IMR-90 (cell line): Measurements from ENCODE around the gene CHMP5.

Experiments
- BHLHE40 ChIP-seq: fragments of 150-350 bp; IDR thresholded peaks from 2 replicates; pipeline ENCODE4 v1.6.1; 2016; ENCODE audit warnings: mild to moderate bottlenecking, low read depth, low read length
- CEBPB ChIP-seq: IDR thresholded peaks from 2 replicates; pipeline ENCODE4 v1.6.1; 2012; ENCODE audit warnings: low read depth, low read length, improper control_type of control experiment
- CHD1 ChIP-seq: IDR thresholded peaks from 2 replicates; pipeline ENCODE4 v1.6.1; 2012; ENCODE audit warnings: low read depth, low read length, improper control_type of control experiment
- FOS ChIP-seq: fragments of 150-350 bp; IDR thresholded peaks from 2 replicates; pipeline ENCODE4 v1.6.1; 2016; ENCODE audit warnings: low read depth, low read length
- MAFK ChIP-seq: IDR thresholded peaks from 2 replicates; pipeline ENCODE4 v1.6.1; 2012; ENCODE audit warnings: low read depth, low read length, improper control_type of control experiment
- MXI1 ChIP-seq: IDR thresholded peaks from 2 replicates; pipeline ENCODE4 v1.6.1; 2012; ENCODE audit warnings: low read depth, mild to moderate bottlenecking, low read length, moderate library complexity, borderline replicate concordance
- NFE2L2 ChIP-seq: fragments of 150-350 bp; IDR thresholded peaks from 2 replicates; pipeline ENCODE4 v1.6.1; 2016; ENCODE audit warnings: low read depth, mild to moderate bottlenecking, low read length
- POLR2A ChIP-seq: IDR thresholded peaks from 2 replicates; pipeline ENCODE4 v1.6.1; 2012; ENCODE audit warnings: mild to moderate bottlenecking, low read depth, low read length
- RAD21 ChIP-seq: IDR thresholded peaks from 2 replicates; pipeline ENCODE4 v1.6.1; 2012; ENCODE audit warnings: low read length, improper control_type of control experiment
- RCOR1 ChIP-seq: IDR thresholded peaks from 2 replicates; pipeline ENCODE4 v1.6.1; 2012; ENCODE audit warnings: mild to moderate bottlenecking, low read length, improper control_type of control experiment; ENCODE audit not compliant: insufficient replicate concordance
- SMC3 ChIP-seq: fragments of 150-350 bp; IDR thresholded peaks from 2 replicates; pipeline ENCODE4 v1.6.1; 2016; ENCODE audit warnings: low read depth, mild to moderate bottlenecking, antibody characterized with exemption, low read length, moderate library complexity
- TF ChIP-seq, protein P1 (sequence below): conservative IDR thresholded peaks from 2 replicates; pipeline ENCODE4 v1.5.1; 2012; ENCODE audit warnings: mild to moderate bottlenecking, low read depth, low read length, improper control_type of control experiment
- TF ChIP-seq, protein P2 (sequence below): fragments of 150-350 bp; IDR thresholded peaks from 2 replicates; pipeline ENCODE4 v1.6.1; 2017; ENCODE audit warnings: mild to moderate bottlenecking, antibody characterized with exemption, low read length, low read depth

DNA sequence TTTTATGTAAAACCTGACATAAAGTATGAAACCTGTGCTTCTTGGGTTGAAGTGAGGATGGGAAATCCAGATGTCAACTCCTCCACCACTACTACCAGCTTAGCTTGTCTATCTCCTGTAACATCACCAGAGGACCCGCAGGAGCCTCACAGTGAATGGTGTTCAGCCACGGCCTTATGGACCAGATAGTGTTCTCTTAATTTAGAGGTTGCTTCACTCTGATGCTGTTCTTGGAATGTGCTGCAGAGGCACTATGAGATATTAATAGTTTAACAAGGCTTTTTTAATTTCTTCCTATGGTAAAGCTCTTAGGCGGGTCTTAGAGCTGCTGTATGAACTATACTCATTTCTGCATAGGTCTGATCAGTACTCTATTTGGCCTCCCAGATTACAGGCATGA lies 53.4 kb downstream of the CHMP5 start:
- TF ChIP-seq, protein P1, sequence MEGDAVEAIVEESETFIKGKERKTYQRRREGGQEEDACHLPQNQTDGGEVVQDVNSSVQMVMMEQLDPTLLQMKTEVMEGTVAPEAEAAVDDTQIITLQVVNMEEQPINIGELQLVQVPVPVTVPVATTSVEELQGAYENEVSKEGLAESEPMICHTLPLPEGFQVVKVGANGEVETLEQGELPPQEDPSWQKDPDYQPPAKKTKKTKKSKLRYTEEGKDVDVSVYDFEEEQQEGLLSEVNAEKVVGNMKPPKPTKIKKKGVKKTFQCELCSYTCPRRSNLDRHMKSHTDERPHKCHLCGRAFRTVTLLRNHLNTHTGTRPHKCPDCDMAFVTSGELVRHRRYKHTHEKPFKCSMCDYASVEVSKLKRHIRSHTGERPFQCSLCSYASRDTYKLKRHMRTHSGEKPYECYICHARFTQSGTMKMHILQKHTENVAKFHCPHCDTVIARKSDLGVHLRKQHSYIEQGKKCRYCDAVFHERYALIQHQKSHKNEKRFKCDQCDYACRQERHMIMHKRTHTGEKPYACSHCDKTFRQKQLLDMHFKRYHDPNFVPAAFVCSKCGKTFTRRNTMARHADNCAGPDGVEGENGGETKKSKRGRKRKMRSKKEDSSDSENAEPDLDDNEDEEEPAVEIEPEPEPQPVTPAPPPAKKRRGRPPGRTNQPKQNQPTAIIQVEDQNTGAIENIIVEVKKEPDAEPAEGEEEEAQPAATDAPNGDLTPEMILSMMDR, result no peak
- TF ChIP-seq RAD21 (no peak), MAFK (no peak), BHLHE40 (no peak), POLR2A (no peak), NFE2L2 (no peak), CHD1 (no peak), RCOR1 (no peak), CEBPB (no peak), SMC3 (no peak), MXI1 (no peak), FOS (no peak)
- TF ChIP-seq, protein P2, sequence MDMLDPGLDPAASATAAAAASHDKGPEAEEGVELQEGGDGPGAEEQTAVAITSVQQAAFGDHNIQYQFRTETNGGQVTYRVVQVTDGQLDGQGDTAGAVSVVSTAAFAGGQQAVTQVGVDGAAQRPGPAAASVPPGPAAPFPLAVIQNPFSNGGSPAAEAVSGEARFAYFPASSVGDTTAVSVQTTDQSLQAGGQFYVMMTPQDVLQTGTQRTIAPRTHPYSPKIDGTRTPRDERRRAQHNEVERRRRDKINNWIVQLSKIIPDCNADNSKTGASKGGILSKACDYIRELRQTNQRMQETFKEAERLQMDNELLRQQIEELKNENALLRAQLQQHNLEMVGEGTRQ, result no peak
